HepG2 (cell line): ENCODE results near the gene FBXO44. TPM values are rescaled to one million over a fixed set of nuclear protein-coding genes. Genes with fewer than 3 reads are reported as not detected.
A peak's percentile ranks its signal among the peaks of the same experiment; 100 is the strongest.

ENCODE experiments used
- ASH2L ChIP-seq: fragments of 300-600, 200-600 bp; sonication (generic); IDR thresholded peaks from 2 replicates; pipeline ENCODE4 v1.7.0; 2017; ENCODE audit warnings: low read depth, mild to moderate bottlenecking, moderate library complexity, mixed read lengths, low read length; ENCODE audit not compliant: insufficient read length
- EED ChIP-seq: sonication (generic); formaldehyde crosslinking; IDR thresholded peaks from 2 replicates; pipeline ENCODE4 v1.5.0; 2020; ENCODE audit warnings: mild to moderate bottlenecking, missing genetic modification reagents
- HIVEP1 ChIP-seq: sonication (generic); formaldehyde crosslinking; IDR thresholded peaks from 2 replicates; pipeline ENCODE4 v1.4.0; 2020; ENCODE audit warnings: mild to moderate bottlenecking, missing genetic modification reagents
- KDM4B ChIP-seq: sonication (generic); formaldehyde crosslinking; IDR thresholded peaks from 2 replicates; pipeline ENCODE4 v1.4.0; 2020; ENCODE audit warnings: missing genetic modification reagents
- KLF9 ChIP-seq: IDR thresholded peaks from 2 replicates; pipeline ENCODE4 v1.6.1; 2016; ENCODE audit warnings: low read depth
- NCOA2 ChIP-seq: sonication (generic); formaldehyde crosslinking; IDR thresholded peaks from 2 replicates; pipeline ENCODE4 v1.8.0; 2022; ENCODE audit warnings: inconsistent platforms
- NFKB2 ChIP-seq: sonication (generic); formaldehyde crosslinking; IDR thresholded peaks from 2 replicates; pipeline ENCODE4 v1.4.0; 2020; ENCODE audit warnings: missing genetic modification reagents, borderline replicate concordance
- PHF5A ChIP-seq: IDR thresholded peaks from one replicate; pipeline ENCODE4 v1.6.1; 2018; ENCODE audit warnings: low read depth, missing genetic modification reagents; ENCODE audit not compliant: unreplicated experiment
- PITX1 ChIP-seq: sonication (generic); formaldehyde crosslinking; IDR thresholded peaks from 2 replicates; pipeline ENCODE4 v1.5.1; 2020; ENCODE audit warnings: mild to moderate bottlenecking, missing genetic modification reagents
- RELA ChIP-seq: sonication (generic); formaldehyde crosslinking; IDR thresholded peaks from 2 replicates; pipeline ENCODE4 v1.4.0; 2020; ENCODE audit warnings: missing genetic modification reagents
- RFXAP ChIP-seq: sonication (generic); formaldehyde crosslinking; IDR thresholded peaks from 2 replicates; pipeline ENCODE4 v1.4.0; 2020; ENCODE audit warnings: missing genetic modification reagents, borderline replicate concordance
- RNF2 ChIP-seq: fragments of 450-650 bp; conservative IDR thresholded peaks from 2 replicates; pipeline ENCODE4 v1.6.1; 2016; ENCODE audit warnings: low read depth
- SRY ChIP-seq: sonication (generic); formaldehyde crosslinking; IDR thresholded peaks from 2 replicates; pipeline ENCODE4 v1.8.0; 2022; ENCODE audit warnings: mild to moderate bottlenecking, missing genetic modification reagents
- THAP11 ChIP-seq: IDR thresholded peaks from 2 replicates; pipeline ENCODE4 v1.6.1; 2016; ENCODE audit warnings: missing biosample characterization, missing genetic modification reagents
- ZBTB7B ChIP-seq: sonication (generic); formaldehyde crosslinking; IDR thresholded peaks from 2 replicates; pipeline ENCODE4 v1.4.0; 2020; ENCODE audit warnings: missing genetic modification reagents
- ZMAT3 ChIP-seq: sonication (generic); formaldehyde crosslinking; conservative IDR thresholded peaks from 2 replicates; pipeline ENCODE4 v1.7.0; 2021; ENCODE audit warnings: missing genetic modification reagents
- ZNF10 ChIP-seq: sonication (generic); formaldehyde crosslinking; IDR thresholded peaks from 2 replicates; pipeline ENCODE4 v1.4.0; 2020; ENCODE audit warnings: mild to moderate bottlenecking, low read depth, missing genetic modification reagents, borderline replicate concordance
- ZNF232 ChIP-seq: sonication (generic); formaldehyde crosslinking; IDR thresholded peaks from 2 replicates; pipeline ENCODE4 v1.4.0; 2020; ENCODE audit warnings: missing genetic modification reagents, borderline replicate concordance
- ZNF253 ChIP-seq: sonication (generic); formaldehyde crosslinking; IDR thresholded peaks from 2 replicates; pipeline ENCODE4 v1.8.0; 2022; ENCODE audit warnings: mild to moderate bottlenecking, missing genetic modification reagents, borderline replicate concordance
- ZNF292 ChIP-seq: sonication (generic); formaldehyde crosslinking; IDR thresholded peaks from 2 replicates; pipeline ENCODE4 v1.8.1; 2022; ENCODE audit warnings: mild to moderate bottlenecking, low read depth, missing genetic modification reagents, borderline replicate concordance
- ZNF34 ChIP-seq: sonication (generic); formaldehyde crosslinking; IDR thresholded peaks from 2 replicates; pipeline ENCODE4 v1.4.0; 2020; ENCODE audit warnings: mild to moderate bottlenecking, missing genetic modification reagents, borderline replicate concordance
- ZNF446 ChIP-seq: sonication (generic); formaldehyde crosslinking; IDR thresholded peaks from 2 replicates; pipeline ENCODE4 v1.5.0; 2020; ENCODE audit warnings: mild to moderate bottlenecking, missing genetic modification reagents
- ZNF790 ChIP-seq: sonication (generic); formaldehyde crosslinking; IDR thresholded peaks from 2 replicates; pipeline ENCODE4 v1.8.0; 2022; ENCODE audit warnings: missing genetic modification reagents, mild to moderate bottlenecking, borderline replicate concordance
- polyA plus RNA-seq, 8 experiments: library from polyadenylated mRNA; depleted of rRNA in 3 of 8; stranded (reverse) in 7 of 8; unstranded in 1 of 8; fragments of >200 nt; fragmentation: Illumina TruSeq in 4 of 8; extraction: Trizol in 4 of 8; gene quantifications; 2 replicates each; pipeline versions ENCODE4 v1.2.1 to v1.2.3, GENCODE V29; 2011 to 2016; ENCODE audit warnings: low read depth in 4 of 8, missing spikeins in 1 of 8, mixed read lengths in 1 of 8; ENCODE audit not compliant: insufficient read depth in 1 of 8
- total RNA-seq, 5 experiments: library from RNA; depleted of rRNA; stranded (reverse); fragments of >200 nt; fragmentation: Illumina TruSeq; extraction: Trizol; gene quantifications; 2 replicates each; pipeline ENCODE4 v1.2.3, GENCODE V29; 2016; ENCODE audit warnings: low read depth in 1 of 5
- TF ChIP-seq, protein P1 (sequence below): sonication (generic); formaldehyde crosslinking; IDR thresholded peaks from 2 replicates; pipeline ENCODE4 v1.9.0; 2022; ENCODE audit warnings: low read depth, missing genetic modification reagents
- TF ChIP-seq, protein P2 (sequence below): sonication (generic); formaldehyde crosslinking; IDR thresholded peaks from 2 replicates; pipeline ENCODE4 v1.8.0; 2023; ENCODE audit warnings: mild to moderate bottlenecking, missing genetic modification reagents
- TF ChIP-seq, protein P3 (sequence below): sonication (generic); formaldehyde crosslinking; IDR thresholded peaks from 2 replicates; pipeline ENCODE4 v1.4.0; 2020; ENCODE audit warnings: mild to moderate bottlenecking, missing genetic modification reagents
- TF ChIP-seq, protein P4 (sequence below): sonication (generic); formaldehyde crosslinking; IDR thresholded peaks from 2 replicates; pipeline ENCODE4 v1.5.1; 2020; ENCODE audit warnings: missing genetic modification reagents, mild to moderate bottlenecking, borderline replicate concordance
- TF ChIP-seq, protein P5 (sequence below): sonication (generic); formaldehyde crosslinking; conservative IDR thresholded peaks from 2 replicates; pipeline ENCODE4 v1.8.1; 2023; ENCODE audit warnings: missing genetic modification reagents

The FBXO44 gene
- total and polyA plus RNA-seq, 2 of the 13 experiments (the other 11 are each of a cell fraction or from before 2014, with no cell fraction given), result 22.4 to 27.9 TPM

DNA sequence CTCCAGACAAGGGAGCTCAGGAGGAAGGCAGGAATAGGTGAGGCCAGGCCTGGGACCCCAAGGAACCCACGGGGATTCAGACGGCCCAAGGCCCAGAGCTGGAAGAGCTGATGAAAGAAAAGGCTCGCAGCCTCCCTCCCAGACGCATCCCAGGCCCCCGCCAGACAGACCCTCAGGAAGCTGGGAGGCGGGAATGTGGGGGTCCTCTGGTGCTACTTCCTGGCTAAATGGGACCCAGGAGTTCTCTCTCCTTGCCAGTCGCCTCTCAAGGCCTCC lies 878 bp upstream of the FBXO44 start (continued):
- TF ChIP-seq ZNF232 (CRISPR knock-in tag) (0 out of 2 replicates have a peak, but pooled peaks have one; percentile 18), RELA (no peak), PHF5A (CRISPR knock-in tag) (no peak), ZBTB7B (0 out of 2 replicates have a peak, but pooled peaks have one; percentile 54), ZNF292 (CRISPR knock-in tag) (no peak), RFXAP (CRISPR knock-in tag) (0 out of 2 replicates have a peak, but pooled peaks have one; percentile 28), ZNF34 (CRISPR knock-in tag) (no peak), PITX1 (CRISPR knock-in tag) (no peak), SRY (CRISPR knock-in tag) (peak; percentile 20; the same call in 1 of the 2 replicates), HIVEP1 (CRISPR knock-in tag) (no peak), ZMAT3 (no peak), ZNF446 (peak; percentile 73), ASH2L (no peak), NFKB2 (CRISPR knock-in tag) (peak; percentile 20; the same call in 1 of the 2 replicates), ZNF10 (CRISPR knock-in tag) (no peak), ZNF253 (CRISPR knock-in tag) (no peak), EED (CRISPR knock-in tag) (0 out of 2 replicates have a peak, but pooled peaks have one; percentile 60), NCOA2 (CRISPR knock-in tag) (no peak), RNF2 (no peak), KLF9 (CRISPR knock-in tag) (no peak), KDM4B (no peak), ZNF790 (CRISPR knock-in tag) (0 out of 2 replicates have a peak, but pooled peaks have one; percentile 61), THAP11 (no peak)
- TF ChIP-seq, protein P1, sequence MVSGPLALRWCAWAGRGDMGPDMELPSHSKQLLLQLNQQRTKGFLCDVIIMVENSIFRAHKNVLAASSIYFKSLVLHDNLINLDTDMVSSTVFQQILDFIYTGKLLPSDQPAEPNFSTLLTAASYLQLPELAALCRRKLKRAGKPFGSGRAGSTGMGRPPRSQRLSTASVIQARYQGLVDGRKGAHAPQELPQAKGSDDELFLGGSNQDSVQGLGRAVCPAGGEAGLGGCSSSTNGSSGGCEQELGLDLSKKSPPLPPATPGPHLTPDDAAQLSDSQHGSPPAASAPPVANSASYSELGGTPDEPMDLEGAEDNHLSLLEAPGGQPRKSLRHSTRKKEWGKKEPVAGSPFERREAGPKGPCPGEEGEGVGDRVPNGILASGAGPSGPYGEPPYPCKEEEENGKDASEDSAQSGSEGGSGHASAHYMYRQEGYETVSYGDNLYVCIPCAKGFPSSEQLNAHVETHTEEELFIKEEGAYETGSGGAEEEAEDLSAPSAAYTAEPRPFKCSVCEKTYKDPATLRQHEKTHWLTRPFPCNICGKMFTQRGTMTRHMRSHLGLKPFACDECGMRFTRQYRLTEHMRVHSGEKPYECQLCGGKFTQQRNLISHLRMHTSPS (CRISPR knock-in tag), result peak; percentile 51; the same call in 1 of the 2 replicates
- TF ChIP-seq, protein P2, sequence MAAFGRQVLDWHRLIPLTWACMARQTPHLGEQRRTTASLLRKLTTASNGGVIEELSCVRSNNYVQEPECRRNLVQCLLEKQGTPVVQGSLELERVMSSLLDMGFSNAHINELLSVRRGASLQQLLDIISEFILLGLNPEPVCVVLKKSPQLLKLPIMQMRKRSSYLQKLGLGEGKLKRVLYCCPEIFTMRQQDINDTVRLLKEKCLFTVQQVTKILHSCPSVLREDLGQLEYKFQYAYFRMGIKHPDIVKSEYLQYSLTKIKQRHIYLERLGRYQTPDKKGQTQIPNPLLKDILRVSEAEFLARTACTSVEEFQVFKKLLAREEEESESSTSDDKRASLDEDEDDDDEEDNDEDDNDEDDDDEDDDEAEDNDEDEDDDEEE (CRISPR knock-in tag), result peak; percentile 27; the same call in 1 of the 2 replicates
- TF ChIP-seq, protein P3, sequence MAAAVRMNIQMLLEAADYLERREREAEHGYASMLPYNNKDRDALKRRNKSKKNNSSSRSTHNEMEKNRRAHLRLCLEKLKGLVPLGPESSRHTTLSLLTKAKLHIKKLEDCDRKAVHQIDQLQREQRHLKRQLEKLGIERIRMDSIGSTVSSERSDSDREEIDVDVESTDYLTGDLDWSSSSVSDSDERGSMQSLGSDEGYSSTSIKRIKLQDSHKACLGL (CRISPR knock-in tag), result no peak
- TF ChIP-seq, protein P4, sequence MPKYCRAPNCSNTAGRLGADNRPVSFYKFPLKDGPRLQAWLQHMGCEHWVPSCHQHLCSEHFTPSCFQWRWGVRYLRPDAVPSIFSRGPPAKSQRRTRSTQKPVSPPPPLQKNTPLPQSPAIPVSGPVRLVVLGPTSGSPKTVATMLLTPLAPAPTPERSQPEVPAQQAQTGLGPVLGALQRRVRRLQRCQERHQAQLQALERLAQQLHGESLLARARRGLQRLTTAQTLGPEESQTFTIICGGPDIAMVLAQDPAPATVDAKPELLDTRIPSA, result no peak
- TF ChIP-seq, protein P5, sequence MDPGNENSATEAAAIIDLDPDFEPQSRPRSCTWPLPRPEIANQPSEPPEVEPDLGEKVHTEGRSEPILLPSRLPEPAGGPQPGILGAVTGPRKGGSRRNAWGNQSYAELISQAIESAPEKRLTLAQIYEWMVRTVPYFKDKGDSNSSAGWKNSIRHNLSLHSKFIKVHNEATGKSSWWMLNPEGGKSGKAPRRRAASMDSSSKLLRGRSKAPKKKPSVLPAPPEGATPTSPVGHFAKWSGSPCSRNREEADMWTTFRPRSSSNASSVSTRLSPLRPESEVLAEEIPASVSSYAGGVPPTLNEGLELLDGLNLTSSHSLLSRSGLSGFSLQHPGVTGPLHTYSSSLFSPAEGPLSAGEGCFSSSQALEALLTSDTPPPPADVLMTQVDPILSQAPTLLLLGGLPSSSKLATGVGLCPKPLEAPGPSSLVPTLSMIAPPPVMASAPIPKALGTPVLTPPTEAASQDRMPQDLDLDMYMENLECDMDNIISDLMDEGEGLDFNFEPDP (CRISPR knock-in tag), result no peak
